Neural progenitor cell (in vitro differentiated cells): ENCODE results near the gene TAB2. TPM values are rescaled to one million over a fixed set of nuclear protein-coding genes. Genes with fewer than 3 reads are reported as not detected.

ENCODE experiments used
- DNase-seq: peaks from one replicate; pipeline ENCODE4 v3.0.0-alpha.2; 2016; ENCODE audit warnings: low spot score
- H2AFZ ChIP-seq: fragments of 200-600 bp; sonication (generic); replicated peaks from 2 replicates; pipeline ENCODE4 v1.6.1; 2016; ENCODE audit warnings: antibody characterized with exemption
- H3F3A ChIP-seq: fragments of 200-600 bp; sonication (generic); 2 replicates; pipeline ENCODE4 v1.6.1; 2016; ENCODE audit warnings: antibody characterized with exemption, low read depth
- H3K27ac ChIP-seq: fragments of 200-600 bp; sonication (generic); 2 replicates; pipeline ENCODE4 v1.5.1; 2016; ENCODE audit warnings: mild to moderate bottlenecking
- H3K27me3 ChIP-seq: fragments of 200-600 bp; sonication (generic); 2 replicates; pipeline ENCODE4 v1.6.1; 2016; ENCODE audit warnings: mild to moderate bottlenecking, moderate library complexity
- H3K36me3 ChIP-seq: fragments of 200-600 bp; sonication (generic); 2 replicates; pipeline ENCODE4 v1.5.1; 2016
- H3K4me1 ChIP-seq: fragments of 200-600 bp; sonication (generic); 2 replicates; pipeline ENCODE4 v1.6.1; 2016; ENCODE audit warnings: mixed run types
- H3K4me2 ChIP-seq: fragments of 200-600 bp; sonication (generic); 2 replicates; pipeline ENCODE4 v1.6.1; 2016
- H3K4me3 ChIP-seq: fragments of 200-600 bp; sonication (generic); 2 replicates; pipeline ENCODE4 v1.5.1; 2016
- H3K79me2 ChIP-seq: fragments of 200-600 bp; sonication (generic); 2 replicates; pipeline ENCODE4 v1.6.1; 2016; ENCODE audit warnings: low read depth
- H3K9ac ChIP-seq: fragments of 200-600 bp; sonication (generic); 2 replicates; pipeline ENCODE4 v1.6.1; 2016
- H3K9me3 ChIP-seq: fragments of 200-600 bp; sonication (generic); 2 replicates; pipeline ENCODE4 v1.5.1; 2016; ENCODE audit warnings: low read depth
- H4K20me1 ChIP-seq: fragments of 200-600 bp; sonication (generic); 2 replicates; pipeline ENCODE4 v1.6.1; 2016; ENCODE audit warnings: low read depth
- H3K27ac Mint-ChIP-seq: 3 replicates; pipeline ENCODE4 v1.8.0; 2021; ENCODE audit warnings: mixed read lengths
- H3K27me3 Mint-ChIP-seq: 2 replicates; pipeline ENCODE4 v1.8.0; 2022; ENCODE audit warnings: low read depth, mild to moderate bottlenecking, inconsistent platforms, moderate library complexity, mixed read lengths; ENCODE audit not compliant: insufficient read depth
- H3K36me3 Mint-ChIP-seq: 3 replicates; pipeline ENCODE4 v1.8.0; 2021; ENCODE audit warnings: mixed read lengths
- H3K4me1 Mint-ChIP-seq: 3 replicates; pipeline ENCODE4 v1.8.0; 2021; ENCODE audit warnings: mixed read lengths
- H3K4me3 Mint-ChIP-seq: 3 replicates; pipeline ENCODE4 v1.8.0; 2021; ENCODE audit warnings: mild to moderate bottlenecking, moderate library complexity, mixed read lengths
- H3K9me3 Mint-ChIP-seq: 3 replicates; pipeline ENCODE4 v1.8.0; 2020; ENCODE audit warnings: mixed read lengths
- CTCF ChIP-seq: fragments of 200-600 bp; sonication (generic); IDR thresholded peaks from 2 replicates; pipeline ENCODE4 v1.5.1; 2017; ENCODE audit warnings: antibody characterized with exemption, mild to moderate bottlenecking
- EZH2 ChIP-seq: fragments of 200-600 bp; sonication (generic); IDR thresholded peaks from 2 replicates; pipeline ENCODE4 v1.6.1; 2017; ENCODE audit warnings: antibody characterized with exemption, mild to moderate bottlenecking, moderate library complexity
- EZH2phosphoT487 ChIP-seq: fragments of 200-600 bp; sonication (generic); IDR thresholded peaks from 2 replicates; pipeline ENCODE4 v1.6.1; 2017; ENCODE audit warnings: antibody characterized with exemption
- total RNA-seq: library from RNA; depleted of rRNA; stranded (reverse); fragments of >200 nt; gene quantifications from 2 replicates; pipeline ENCODE4 v1.2.3, GENCODE V29; 2015; ENCODE audit warnings: low replicate concordance

Gene TAB2
- total RNA-seq, 1 donor from 2014 or later = 70.9 TPM

- Histone ChIP-seq H3K27ac (no peak overlapping the region), H3K9me3 (no peaks in the 10 kb centered on the region), H3K36me3 (peaks cover 15% of the 10 kb centered on the region), H2AFZ (no peak overlapping the region), H3K4me2 (no peak overlapping the region), H3K4me3 (no peak overlapping the region), H3K4me1 (no peaks in the 10 kb centered on the region), H3K27me3 (no peaks in the 10 kb centered on the region), H3F3A (no peaks in the 10 kb centered on the region), H4K20me1 (peaks cover 24% of the 10 kb centered on the region), H3K79me2 (peaks cover 48% of the 10 kb centered on the region), H3K9ac (no peak overlapping the region)
- no peak for DNase-seq
- Mint-ChIP-seq H3K27ac (no peak overlapping the region), H3K4me1 (no peaks in the 10 kb centered on the region), H3K27me3 (peaks cover 2% of the 10 kb centered on the region), H3K36me3 (peaks cover 57% of the 10 kb centered on the region), H3K9me3 (peaks cover 8% of the 10 kb centered on the region), H3K4me3 (no peak overlapping the region)
- TF ChIP-seq EZH2 (no peak), EZH2phosphoT487 (no peak), CTCF (no peak)
Observed at GRCh38 chr6:149384464-149384863, 67.0 kb downstream of the TAB2 start.

DNA sequence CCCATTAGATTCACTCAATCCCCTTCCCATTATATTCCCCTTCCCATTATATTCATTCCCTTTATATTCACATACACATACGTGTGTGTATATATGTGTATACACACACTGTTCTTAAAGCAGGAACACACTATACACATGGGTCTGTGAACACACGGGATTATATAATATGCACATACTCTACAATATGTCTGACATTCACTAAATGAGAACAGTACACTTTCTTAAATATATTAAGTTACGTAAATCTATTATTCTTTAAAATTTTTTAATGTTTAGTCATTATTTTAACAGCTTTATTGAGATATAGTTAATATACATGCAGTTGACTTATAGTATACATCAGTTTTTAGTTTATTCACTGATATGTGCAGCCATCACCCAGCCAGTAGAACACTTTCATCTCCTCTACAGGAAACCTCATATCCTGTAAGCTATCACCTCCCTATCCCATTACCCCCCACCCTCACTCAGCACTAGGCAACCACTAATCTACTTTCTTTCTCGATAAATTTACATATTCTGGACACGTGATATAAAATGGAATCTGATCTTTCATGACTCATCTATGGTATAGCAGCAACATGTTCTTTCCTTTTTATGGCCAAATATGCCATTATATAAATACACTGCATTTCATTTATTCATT is 68.6 kb downstream of the TAB2 start:
- H3K36me3 Mint-ChIP-seq = peaks cover 63% of the 10 kb centered on the region
- peaks cover 48% of the 10 kb centered on the region for H3K79me2 ChIP-seq

GRCh38 chr6:149387779-149388512 is 70.4 kb downstream of the TAB2 start:
- no peak overlapping the region for H3K9ac ChIP-seq
- H3K79me2 ChIP-seq = peaks cover 62% of the 10 kb centered on the region
- H3K36me3 ChIP-seq = no peaks in the 10 kb centered on the region
- H3K9me3 ChIP-seq = no peaks in the 10 kb centered on the region
- no peaks in the 10 kb centered on the region for H3K4me1 ChIP-seq
- H3K27ac ChIP-seq = no peak overlapping the region
- H3K4me1 Mint-ChIP-seq = no peaks in the 10 kb centered on the region
- no peak overlapping the region for H3K4me3 ChIP-seq
- H3K27me3 Mint-ChIP-seq = no peaks in the 10 kb centered on the region
- no peaks in the 10 kb centered on the region for H3F3A ChIP-seq
- no peak overlapping the region for H3K27ac Mint-ChIP-seq
- H3K36me3 Mint-ChIP-seq = peaks cover 68% of the 10 kb centered on the region
- DNase-seq = no peak
- no peak overlapping the region for H3K4me2 ChIP-seq
- peaks cover 11% of the 10 kb centered on the region for H3K9me3 Mint-ChIP-seq
- H2AFZ ChIP-seq = no peak overlapping the region
- H4K20me1 ChIP-seq = peaks cover 19% of the 10 kb centered on the region
- H3K4me3 Mint-ChIP-seq = no peak overlapping the region
- no peaks in the 10 kb centered on the region for H3K27me3 ChIP-seq
- TF ChIP-seq CTCF = no peak
- no peak for TF ChIP-seq EZH2phosphoT487
- no peak for TF ChIP-seq EZH2

More for the DNA sequence above, 68.6 kb downstream of the TAB2 start:
- no peaks in the 10 kb centered on the region for H3K9me3 ChIP-seq
- no peaks in the 10 kb centered on the region for H3F3A ChIP-seq
- no peak overlapping the region for H3K27ac ChIP-seq
- TF ChIP-seq CTCF (no peak), EZH2phosphoT487 (no peak), EZH2 (no peak)
- no peaks in the 10 kb centered on the region for H3K27me3 Mint-ChIP-seq
- peaks cover 8% of the 10 kb centered on the region for H3K9me3 Mint-ChIP-seq
- DNase-seq = no peak
- no peak overlapping the region for H3K27ac Mint-ChIP-seq
- no peaks in the 10 kb centered on the region for H3K27me3 ChIP-seq
- H3K4me1 Mint-ChIP-seq = no peaks in the 10 kb centered on the region
- no peak overlapping the region for H3K4me3 Mint-ChIP-seq
- H2AFZ ChIP-seq = no peak overlapping the region
- peaks cover 19% of the 10 kb centered on the region for H4K20me1 ChIP-seq
- H3K36me3 ChIP-seq = peaks cover 2% of the 10 kb centered on the region
- no peak overlapping the region for H3K9ac ChIP-seq
- H3K4me2 ChIP-seq = no peak overlapping the region
- no peaks in the 10 kb centered on the region for H3K4me1 ChIP-seq
- no peak overlapping the region for H3K4me3 ChIP-seq
